ENCODE data around the gene STK10. TPM values are rescaled to one million over a fixed set of nuclear protein-coding genes. Genes with fewer than 3 reads are reported as not detected.

STK10 gene
- total RNA-seq, 1 donor from 2014 or later = 281 TPM

DNA sequence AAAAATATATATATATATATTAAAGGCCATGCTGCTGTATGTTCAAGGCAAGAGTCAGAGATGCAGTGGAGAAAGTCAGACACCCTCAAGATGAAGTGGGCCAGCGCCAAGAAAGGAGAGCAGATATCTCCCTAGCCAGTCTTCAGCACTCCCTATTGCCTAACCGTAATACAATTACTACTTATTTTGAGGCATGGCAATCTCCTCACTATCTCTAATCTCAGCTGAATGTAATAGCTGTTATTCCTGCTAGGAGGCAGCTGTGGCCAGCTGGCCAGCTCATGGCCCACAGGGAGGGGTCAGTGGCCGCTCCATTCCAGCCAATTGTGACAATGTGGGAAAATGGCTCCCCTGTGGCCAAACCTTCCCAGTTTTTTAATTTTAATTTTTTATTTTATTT, 94.1 kb downstream of the STK10 start:
- intact Hi-C loops (cut with micrococcal nuclease) = no loop called here

DNA sequence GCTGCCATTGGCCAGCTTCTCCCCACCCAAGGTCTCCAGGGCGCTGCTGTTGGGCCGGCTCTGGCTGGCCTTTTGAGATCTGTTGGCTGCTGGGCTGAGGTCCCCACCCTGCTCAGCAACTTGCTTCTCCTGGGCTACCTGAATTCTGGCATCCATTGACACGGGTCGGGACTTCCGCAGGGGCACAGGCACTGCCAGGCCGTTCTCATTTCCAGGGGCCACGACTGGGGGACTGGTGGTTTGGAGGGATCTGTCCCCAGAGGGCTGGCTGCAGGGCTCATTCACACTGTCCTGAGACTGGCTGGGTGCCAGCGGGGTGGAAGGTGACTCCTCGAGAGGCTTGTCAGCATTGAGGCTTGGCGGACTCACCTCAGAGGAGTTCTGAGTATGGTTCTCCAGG, 94.5 kb downstream of the STK10 start:
- intact Hi-C loops (cut with micrococcal nuclease) = no loop called here

DNA sequence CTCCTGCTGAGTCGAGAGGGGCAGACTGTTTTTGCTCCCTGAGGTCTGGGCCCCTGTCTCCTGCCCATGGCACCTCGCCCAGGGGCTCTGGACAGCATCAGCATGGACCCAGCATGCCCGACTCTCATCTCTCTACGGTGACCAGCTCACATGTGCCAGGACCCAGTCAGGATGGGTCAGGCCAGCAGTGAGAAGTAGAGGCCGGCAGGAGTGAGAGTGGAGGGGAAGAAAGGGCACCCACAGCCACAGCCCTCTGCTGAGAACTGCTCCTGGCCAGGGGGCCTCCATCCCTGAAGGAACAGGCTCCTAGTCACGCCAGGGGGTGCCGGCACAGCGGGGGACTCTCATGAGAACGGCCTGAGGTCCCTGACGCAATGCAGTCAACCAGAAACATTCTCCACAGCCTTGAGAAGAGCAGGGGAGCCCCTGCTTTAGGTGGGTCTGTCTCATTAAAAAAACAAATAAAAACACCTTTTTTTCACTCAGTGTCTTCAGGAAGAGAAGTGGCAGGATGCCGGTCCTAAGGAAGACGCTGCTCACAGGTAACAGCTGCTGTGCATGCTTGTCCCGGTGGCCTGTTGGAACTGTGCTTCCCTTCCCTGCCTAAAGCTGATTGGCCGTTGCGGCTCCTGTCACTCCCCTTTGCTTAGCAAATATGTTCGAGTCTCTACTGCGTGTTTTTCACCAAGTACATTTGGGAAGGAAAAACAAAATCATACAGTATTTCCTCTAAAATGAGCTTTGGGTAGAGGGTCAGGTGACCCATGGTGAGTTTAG, 95.9 kb downstream of the STK10 start:
- intact Hi-C loops (cut with micrococcal nuclease) = no loop called here

DNA sequence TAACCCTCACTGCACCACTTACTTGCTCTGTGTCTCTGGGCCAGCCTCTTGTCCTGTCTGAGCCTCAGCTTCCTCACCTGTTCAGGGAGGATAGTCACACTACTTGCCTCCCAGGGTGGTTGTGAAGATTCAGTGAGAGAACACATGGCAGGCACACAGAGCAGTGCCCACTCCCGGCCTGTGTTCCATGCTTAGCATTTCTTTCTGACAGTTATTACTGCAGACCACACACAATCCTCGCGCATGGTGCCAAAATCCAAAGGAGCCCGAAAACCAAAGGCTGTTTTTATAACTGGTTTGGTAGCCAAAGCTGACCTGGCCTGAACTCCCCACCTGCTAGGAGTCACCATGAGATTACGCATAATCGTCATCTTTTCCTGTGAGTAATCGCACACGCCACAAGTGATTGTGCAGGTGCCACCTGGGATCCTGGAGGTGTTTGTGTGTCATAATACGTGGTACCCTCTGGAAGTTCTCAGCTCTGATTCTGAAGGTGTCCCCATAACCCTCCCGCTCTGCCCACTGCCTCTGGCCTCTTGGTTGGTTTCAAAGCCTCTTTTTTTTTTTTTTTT, 97.0 kb downstream of the STK10 start:
- intact Hi-C loops (cut with micrococcal nuclease) = no loop called here

DNA sequence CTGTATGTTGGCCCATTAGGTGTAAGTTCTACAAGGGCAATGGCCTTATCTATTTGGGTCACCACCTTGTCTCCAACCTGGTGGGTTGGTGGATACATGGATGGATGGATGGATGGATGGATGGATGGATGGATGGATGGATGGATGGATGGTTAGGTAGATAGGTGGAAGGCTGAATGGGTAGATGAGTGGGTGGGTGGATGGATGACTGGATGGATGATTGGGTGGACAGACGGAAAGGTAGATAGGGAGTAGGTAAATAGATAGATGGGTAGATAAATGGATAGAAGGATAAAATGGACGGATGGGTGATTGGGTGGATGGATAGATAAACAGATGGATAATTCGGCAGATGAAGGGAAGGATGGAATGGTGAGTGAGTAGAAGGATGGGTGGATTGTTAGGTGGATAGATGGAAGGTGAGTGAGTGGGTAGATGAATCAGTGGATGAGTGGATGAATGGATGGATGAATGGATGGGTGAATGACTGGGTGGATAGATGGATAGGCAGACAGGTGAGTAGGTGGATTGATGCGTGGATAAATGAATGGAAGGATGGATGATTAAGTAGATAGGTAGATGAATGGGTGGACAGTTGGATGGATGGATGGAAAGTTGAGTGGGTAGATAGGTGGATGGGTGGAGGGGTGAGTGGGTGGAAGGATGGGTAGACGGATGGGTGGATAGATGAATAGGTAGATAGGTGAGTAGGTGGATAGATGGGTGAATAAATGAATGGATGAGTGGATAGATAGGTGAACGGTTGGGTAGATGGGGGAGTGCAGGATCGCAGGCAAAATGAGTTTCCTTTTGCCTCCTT, 98.5 kb downstream of the STK10 start:
- intact Hi-C loops (cut with micrococcal nuclease) = no loop called here

DNA sequence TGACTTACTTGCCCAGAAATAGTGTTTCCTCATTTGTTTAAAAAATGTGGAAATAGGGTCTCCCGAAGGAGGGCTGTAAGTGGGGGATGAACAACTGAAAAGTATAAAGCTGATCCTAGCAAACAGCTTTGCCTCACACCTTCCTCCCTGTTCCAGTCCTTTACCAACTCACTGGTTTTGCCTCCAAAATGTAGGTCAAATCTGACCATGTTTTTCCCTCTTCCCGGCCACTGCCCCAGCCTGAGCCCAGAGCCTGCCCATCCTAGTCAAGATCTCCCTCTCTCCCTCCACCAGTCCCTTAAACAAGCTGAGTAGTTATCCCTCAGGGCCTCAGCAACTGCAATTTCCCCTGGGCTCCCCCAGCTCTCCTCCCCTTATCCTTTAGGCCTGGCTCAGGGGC, 99.2 kb downstream of the STK10 start:
- intact Hi-C loops (cut with micrococcal nuclease) = no loop called here

DNA sequence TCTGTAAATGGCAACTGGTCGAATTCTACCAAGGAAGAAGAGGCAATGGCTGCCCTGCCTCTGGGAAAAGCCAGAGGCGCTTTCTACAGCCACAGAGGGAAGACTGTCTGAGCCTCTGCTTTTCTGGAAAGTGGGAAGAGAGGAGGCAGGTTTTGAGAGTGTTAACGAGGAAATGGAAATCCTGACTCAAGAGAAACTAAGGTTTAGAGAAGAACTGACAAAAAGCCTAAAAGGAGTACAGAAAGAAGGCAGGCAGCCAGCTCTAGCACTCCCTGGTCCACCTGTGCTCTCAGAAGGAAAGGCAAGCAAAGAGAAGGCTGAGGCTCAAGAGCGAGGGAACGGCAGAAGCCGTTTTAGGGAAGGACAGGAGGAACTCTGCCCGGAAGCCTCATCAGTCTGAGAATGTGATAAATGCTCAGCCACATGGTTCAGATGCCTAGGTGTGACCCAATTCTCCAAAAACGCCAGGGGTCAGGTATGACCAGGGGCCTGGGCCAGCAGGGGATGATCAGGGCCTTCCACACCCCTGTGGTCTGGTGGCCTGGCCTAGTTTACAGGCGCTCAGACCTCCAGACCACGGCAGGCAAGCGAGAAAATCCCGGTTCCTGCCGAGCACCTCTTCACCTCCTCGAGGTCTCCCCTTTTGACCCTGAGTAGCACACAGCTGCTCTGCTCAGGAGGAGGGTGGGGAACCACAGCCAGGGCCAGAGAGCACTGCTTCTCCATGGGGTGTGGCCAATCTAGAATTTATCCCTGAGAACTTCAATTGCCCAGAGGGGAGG, 101.6 kb downstream of the STK10 start:
- intact Hi-C loops (cut with micrococcal nuclease) = no loop called here

DNA sequence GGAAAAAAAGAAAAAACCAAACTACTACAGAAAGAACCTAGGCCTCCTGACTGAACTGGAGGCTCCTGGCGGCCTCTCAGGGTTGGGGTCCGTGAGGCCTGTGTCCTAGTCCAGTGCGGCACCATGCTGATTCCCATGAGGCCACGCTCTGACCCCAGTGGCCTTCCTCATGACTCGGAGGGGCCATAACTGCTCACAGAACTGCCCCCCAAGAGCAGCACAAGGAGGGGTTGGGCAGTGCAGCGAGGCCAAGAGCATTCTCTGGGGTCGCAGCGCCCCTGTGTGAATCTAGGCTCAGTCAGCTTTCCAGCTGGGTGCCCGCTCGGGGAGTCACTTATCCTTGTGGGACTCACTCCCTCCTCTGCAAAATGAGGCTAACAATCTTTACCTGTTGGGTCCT, 102.3 kb downstream of the STK10 start:
- intact Hi-C loops (cut with micrococcal nuclease) = no loop called here

DNA sequence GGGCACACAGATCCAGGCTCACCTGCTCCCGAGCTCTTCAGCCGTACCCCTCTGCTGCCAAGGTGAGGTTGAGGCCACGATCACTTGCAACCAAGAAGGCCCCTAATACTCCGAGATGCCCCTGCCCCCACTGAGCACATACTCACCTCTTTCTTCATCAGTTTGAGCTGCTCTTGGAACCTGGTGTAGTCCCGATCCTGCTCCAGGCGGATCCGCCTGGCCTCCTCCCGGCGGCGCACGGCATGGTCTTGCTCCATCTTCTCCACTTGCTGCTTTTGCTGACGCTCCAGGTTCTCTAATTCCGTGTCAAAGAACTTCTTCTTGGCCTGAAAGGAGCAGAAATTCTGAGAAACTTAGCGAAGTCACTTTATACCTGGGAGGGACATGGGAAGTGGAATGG, 105.8 kb downstream of the STK10 start:
- intact Hi-C loops (cut with micrococcal nuclease) = no loop called here

DNA sequence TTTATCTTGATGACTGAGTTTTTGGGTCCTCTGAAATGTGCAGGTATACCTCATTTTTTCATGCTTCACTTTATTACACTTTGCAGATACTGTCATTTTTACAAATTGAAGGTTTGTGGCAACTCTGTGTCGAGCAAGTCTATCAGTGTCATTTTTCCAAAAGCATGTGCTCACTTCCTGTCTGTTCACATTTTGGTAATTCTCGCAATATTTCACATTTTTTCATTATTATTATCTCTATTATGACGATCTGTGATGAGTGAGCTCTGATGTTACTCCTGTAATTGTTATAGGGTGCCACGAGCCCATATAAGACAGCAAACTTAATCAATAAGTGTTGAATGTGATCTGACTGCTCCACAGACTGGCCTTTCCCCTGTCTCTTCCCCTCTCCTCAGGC, 108.1 kb downstream of the STK10 start:
- intact Hi-C loops (cut with micrococcal nuclease) = no loop called here

DNA sequence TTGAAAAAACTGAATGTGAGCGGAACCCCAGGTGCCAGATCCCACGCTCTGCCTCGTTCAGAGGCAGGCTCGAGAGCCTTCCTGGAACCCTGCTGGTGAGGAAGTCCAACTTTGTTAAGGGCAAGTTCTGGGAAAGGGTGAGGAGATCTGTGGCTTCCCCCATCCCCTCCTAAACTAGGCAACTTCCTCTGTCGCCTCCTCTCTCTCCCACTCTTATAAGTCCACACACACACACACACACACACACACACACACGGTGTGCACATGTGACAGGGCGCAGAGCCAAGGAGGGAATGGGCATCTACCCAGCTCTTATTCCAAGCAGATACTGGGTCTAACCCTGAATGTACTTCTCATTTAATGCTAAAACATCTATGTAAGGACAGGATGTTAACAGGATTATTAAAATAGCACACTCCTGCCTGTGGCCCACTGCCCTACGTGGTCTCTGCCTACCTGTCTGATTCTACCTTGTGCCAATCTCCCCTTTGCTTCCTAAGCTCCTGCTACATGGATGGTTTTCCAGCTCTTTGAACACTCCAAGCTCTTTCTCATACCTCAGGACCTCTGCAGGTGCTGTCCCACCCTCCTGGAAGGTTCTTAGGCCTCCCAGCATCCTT, 109.2 kb downstream of the STK10 start:
- intact Hi-C loops (cut with micrococcal nuclease) = no loop called here

DNA sequence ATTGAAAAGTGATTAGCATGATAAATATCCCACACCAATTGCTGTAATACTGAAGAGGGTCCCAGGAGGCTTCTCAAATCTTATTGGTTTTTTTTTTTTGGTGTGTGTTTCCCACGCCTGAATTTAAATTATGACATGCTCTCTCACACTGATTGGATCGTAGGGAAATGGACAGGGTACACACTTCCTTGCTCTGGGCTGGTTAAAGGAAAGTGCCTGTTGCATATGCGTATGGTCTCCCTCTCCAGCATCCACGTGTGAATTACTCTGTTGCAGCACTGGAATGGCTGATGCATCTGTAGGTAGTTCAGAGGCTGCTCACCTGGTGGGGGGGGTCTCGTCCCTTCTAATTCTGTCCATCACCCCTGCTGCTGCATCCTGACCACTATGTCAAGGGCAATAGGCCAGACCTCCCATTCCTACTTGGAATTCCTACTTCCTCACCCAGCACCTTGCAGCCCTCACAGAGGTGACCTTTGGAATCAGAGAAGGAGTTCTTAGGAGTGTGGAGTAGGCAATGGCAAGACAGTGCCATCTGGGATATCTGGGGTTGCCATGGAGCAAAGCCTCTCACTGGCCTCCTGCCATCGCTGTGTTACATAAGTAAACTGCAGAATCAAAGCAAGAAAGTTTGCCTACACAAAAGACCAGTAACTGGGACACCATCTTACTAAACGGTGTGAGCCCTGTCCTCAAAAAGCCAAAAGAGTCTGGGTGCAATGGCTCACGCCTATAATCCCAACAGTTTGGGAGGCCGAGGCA, 110.2 kb downstream of the STK10 start:
- intact Hi-C loops (cut with micrococcal nuclease) = no loop called here

DNA sequence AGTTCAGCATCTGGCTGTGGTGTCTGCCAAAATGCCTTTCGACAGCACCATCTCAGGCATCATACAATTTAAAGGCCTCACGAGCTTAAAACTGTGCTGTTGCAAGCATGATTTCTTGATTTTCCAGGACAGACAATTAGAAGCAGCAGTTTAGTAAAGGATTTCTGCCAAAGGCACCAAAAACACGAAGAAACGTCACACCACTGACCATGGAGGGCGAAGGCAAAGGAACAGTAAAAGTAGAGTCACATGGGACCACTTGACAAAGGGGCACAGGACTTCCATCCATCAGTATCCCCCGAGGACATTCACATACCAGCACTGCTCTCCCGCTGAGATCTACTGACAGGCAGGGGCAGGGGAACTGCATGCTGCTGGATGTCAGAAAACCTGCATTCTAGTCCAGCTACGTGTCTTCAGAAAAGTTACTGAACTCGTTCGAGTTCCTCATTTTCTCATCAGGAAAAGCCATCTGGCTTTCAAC, 111.2 kb downstream of the STK10 start:
- intact Hi-C loops (cut with micrococcal nuclease) = no loop called here

DNA sequence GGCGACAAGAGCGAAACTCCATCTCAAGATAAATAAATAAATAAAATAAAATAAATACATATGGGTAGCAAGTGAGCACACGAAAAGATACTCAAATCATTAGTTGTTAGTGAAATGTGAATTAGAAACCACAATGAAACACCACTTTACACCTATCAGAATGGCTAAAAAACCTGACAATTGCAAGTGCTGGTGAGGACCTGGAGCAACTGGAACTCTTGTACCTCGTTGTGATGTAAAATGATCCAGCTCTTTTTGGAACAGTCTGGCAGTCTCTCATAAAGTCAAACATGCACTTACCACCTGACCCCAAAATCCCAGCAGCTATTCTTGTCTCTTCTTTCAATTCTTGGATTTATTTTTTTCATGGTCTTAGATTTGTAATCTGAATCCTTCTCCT, 112.4 kb downstream of the STK10 start:
- intact Hi-C loops (cut with micrococcal nuclease) = no loop called here

DNA sequence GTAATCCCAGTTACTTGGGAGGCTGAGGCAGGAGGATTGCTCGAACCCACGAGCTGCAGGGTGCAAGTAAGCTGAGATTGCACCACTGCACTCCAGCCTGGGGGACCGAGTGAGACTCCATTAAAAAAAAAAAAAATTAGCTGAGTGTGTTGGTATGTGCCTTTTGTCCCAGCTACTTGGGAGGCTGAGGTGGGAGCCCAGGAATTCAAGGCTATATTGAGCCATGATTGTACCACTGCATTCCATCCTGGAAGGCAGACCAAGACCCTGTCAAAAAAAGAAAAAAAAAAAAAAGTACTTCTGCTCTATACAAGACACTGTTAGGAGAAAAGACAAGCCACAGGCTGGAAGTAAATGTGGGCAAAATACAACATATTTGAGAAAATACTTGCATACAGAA, 113.1 kb downstream of the STK10 start:
- intact Hi-C loops (cut with micrococcal nuclease) = no loop called here

DNA sequence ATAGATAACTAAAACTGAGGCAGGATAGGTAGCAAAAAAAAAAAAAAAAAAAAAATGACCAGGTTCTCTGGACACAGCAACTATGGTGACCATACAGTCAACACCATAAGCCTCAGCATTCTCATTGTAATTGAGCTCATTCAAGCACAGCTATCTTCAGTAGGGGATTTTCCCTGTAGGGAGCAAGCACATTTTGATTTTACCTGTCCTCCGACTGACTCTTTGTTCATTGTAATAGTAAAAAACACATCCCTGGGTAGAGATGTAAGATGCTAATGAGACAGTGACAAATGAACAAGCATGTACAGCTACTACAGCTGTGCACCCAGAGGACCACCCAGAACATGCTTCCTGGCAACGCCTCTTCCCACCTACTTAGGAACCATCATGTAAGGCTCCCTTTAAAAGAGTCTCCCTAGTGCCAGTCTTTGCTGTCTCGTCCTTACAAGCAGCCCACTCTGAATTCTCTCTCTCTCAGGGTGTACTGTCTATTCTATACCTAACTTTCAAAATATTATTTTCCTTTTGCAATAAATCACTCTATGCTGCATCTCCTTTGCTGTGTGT, 116.6 kb downstream of the STK10 start:
- intact Hi-C loops (cut with micrococcal nuclease) = no loop called here

DNA sequence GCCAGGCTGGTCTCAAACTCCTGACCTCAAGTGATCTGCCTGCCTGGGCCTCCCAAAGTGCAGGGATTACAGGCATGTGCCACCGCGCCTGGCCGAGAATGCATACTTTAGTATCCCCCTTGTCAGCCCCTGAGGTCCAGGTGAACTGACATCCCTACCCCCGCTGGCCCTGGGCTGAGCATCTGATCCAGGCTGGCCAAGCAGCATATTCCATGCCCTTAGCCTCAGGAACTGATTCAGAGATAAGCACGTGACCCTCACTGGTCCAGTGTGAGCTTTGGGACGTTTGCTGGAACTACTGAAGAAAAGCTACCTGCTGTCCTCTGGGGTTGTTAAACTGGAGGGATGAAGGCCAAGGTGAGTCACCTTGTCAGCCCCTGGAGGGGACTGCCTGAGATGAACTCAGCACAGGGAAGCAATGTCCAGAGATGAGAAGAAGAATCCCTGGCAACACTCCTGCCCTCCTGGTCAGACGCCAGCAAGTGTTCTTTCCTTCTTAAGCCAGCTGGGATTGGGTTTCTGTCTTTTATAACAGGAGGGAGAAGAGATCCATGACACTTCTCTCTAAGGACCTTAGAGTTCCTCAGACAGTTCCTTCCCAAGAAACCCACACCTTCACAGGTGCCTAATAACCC, 122.5 kb downstream of the STK10 start:
- intact Hi-C loops (cut with micrococcal nuclease) = loop anchor here (1.0 to 2.0 kb wide), 3 partner anchors 48 to 123 kb away; partner anchors contain the start of genes FBXW11 and STK10

DNA sequence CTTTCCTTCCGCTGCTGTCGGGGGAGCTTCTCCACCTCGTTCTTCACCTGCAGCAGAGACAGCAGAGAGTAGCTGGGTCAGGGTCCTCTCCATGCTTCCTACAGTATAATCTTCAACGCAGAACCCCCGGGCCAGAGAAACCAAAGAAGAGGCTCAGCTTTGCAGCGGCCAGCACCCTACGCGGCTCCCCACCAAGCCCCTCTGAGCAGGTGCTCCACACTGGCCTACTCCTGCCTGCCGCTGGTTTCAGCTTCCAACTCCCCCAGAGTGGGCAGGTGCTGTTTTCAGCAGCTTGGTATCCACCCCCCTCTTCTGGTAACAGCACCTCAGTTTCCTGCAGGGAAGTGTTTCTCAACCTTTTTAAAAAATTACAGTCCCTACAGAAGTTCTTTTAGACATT, 123.3 kb downstream of the STK10 start:
- intact Hi-C loops (cut with micrococcal nuclease) = no loop called here

DNA sequence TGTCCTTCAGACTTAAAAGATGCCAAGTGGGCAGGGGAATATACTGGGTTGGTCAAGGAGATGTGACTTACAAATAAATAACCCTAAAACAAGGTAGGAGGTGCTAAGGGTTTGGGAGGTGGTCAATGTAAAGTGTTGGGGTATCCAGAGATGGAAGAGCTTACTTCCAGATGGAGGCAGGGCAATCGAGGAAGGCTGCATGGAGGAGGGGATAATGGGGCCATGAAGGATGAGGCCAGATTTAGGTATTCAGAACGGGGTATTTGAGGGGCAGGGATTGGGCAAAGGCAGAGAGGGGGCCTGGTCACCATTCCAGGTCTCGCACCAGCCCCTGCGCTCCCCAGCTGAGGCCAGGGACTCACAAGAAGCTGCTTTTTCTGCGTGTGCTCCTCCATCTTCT, 123.7 kb downstream of the STK10 start:
- intact Hi-C loops (cut with micrococcal nuclease) = no loop called here

Measured in T-helper 2 cell treated with Interferon-gamma antibody and Interleukin-4, amounts not matched to agents 100 ng/mL and 5 ng/mL, for 36 hours (primary cell).